Activated CD8-positive, alpha-beta T cell treated with anti-CD3 and anti-CD28 coated beads, Interleukin-2, amount 10 ng/mL, durations not matched to agents 7 days and 5 days (primary cell): ENCODE measurements around the gene FBXL3. TPM values are rescaled to one million over a fixed set of nuclear protein-coding genes. Genes with fewer than 3 reads are reported as not detected.
A peak's percentile ranks its signal among the peaks of the same experiment; 100 is the strongest.

Experiments
- ATAC-seq: fragments of 150-1000 bp; cut with Tn5 transposase; one replicate; pipeline ENCODE4 v1.10.0; 2021; ENCODE audit warnings: moderate library complexity
- CTCF ChIA-PET: fragments of 350-600 bp; sonication (Branson Sonifier 250); formaldehyde crosslinking; loops from one replicate; lab custom pipeline; 2021; ENCODE audit warnings: antibody characterized with exemption; lab: Charles Lee
- POLR2A ChIA-PET: fragments of 350-600 bp; sonication (Branson Sonifier 250); formaldehyde crosslinking; loops from one replicate; lab custom pipeline; 2021; ENCODE audit warnings: antibody characterized with exemption; lab: Charles Lee
- DNase-seq: peaks from one replicate; pipeline ENCODE4 v3.0.0-alpha.2; 2020
- H3K27ac Mint-ChIP-seq: one replicate; pipeline ENCODE4 v1.8.0; 2021; ENCODE audit warnings: mild to moderate bottlenecking, mixed read lengths
- H3K27me3 Mint-ChIP-seq: one replicate; pipeline ENCODE4 v1.8.0; 2021; ENCODE audit warnings: low read depth, mixed read lengths
- H3K36me3 Mint-ChIP-seq: one replicate; pipeline ENCODE4 v1.8.0; 2021; ENCODE audit warnings: low read depth, mixed read lengths
- H3K4me1 Mint-ChIP-seq: one replicate; pipeline ENCODE4 v1.8.0; 2021; ENCODE audit warnings: low read depth, mixed read lengths
- H3K4me3 Mint-ChIP-seq: one replicate; pipeline ENCODE4 v1.8.0; 2021; ENCODE audit warnings: mild to moderate bottlenecking, mixed read lengths
- H3K9me3 Mint-ChIP-seq: one replicate; pipeline ENCODE4 v1.8.0; 2022; ENCODE audit warnings: mixed read lengths; ENCODE audit not compliant: insufficient read depth
- total RNA-seq, 2 experiments: library from RNA; stranded (reverse); gene quantifications; one replicate each; pipeline ENCODE4 v1.2.3, GENCODE V29; 2021

FBXL3 gene
- total RNA-seq, 2 experiments from 2014 or later = 35.6 to 38.0 TPM

DNA sequence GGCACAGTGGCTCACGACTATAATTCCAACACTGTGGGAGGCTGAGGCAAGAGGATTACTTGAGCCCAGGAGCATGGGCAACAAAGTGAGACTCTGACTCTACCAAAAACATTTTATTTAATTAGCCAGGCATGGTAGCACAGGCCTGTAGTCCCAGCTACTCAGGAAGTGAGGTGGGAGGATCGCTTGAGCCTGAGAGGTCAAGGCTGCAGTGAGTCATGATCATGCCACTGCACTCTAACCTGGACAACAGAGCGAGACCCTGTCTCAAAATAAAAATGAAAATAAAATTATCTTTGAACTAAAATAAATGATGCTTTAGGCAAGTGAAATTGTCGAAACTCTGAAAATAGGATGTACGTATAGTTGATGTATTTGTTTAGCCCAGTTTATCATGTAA lies 43.3 kb downstream of the FBXL3 start:
- CTCF ChIA-PET = no interaction called here
- Mint-ChIP-seq H3K4me3 (no peak overlapping the region), H3K27me3 (peaks cover 51% of the 10 kb centered on the region), H3K27ac (no peak overlapping the region), H3K36me3 (no peaks in the 10 kb centered on the region), H3K9me3 (no peaks in the 10 kb centered on the region), H3K4me1 (peaks cover 2% of the 10 kb centered on the region)
- DNase-seq = no peak
- POLR2A ChIA-PET = no interaction called here
- no peak for ATAC-seq

DNA sequence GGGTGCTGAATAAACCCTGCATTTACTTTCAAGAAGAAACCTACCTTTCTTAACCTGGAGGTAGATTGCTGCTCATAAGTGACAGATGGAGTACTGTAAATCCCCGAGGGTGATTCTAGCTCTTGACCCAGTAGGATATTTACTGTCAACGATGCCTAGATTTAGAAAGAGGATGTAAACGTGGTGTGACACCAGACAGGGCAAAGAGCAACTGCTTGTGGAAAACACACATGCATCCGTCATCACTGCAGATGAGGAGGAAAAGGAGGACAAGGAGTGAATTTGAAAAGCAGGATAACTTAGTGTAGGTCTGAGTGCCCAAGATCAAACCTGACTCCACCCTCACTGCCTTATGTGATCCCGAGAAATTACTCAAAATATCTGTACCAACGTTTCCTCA lies 44.9 kb downstream of the FBXL3 start:
- POLR2A ChIA-PET = no interaction called here
- ATAC-seq (no peak), DNase-seq (no peak)
- H3K27ac Mint-ChIP-seq = no peak overlapping the region
- H3K9me3 Mint-ChIP-seq = no peaks in the 10 kb centered on the region
- H3K36me3 Mint-ChIP-seq = no peaks in the 10 kb centered on the region
- peaks cover 47% of the 10 kb centered on the region for H3K27me3 Mint-ChIP-seq
- H3K4me3 Mint-ChIP-seq = no peak overlapping the region
- CTCF ChIA-PET = interaction anchor here (2.7 kb wide), 1 partner anchor 10 kb away, joined by 41 read pairs; the partner anchor contains the start of gene CLN5
- peaks cover 2% of the 10 kb centered on the region for H3K4me1 Mint-ChIP-seq

DNA sequence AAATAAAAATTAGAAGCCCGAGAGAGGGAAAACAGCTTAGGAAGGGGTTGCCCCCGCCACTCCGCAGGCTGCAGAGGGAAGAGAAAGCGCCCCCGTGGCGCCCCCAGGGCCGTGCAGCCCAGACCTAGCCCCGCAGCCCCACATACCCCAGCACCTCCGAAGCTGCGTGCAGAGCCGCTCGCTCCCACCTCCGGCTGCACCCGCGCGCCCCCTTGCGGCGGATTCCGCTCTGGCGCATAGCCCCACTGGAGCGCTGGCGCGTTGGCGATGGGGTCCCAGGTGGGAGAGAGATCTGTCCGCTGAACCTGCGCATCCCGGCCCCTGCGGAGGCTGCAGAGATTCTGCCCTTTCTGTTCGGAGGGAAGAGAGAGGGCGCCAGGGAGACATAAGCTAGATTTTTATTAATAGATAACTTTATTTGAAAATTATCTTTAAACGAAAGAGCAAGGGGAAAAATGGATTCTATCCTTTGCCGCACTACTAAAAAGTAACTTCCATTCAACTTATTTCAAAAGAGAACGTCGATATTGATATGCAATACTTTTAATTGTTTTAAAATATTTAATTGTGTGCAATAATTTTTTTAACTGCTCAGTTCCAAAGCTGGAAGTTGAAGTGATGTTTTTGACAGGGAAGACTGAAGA lies 46.8 kb downstream of the FBXL3 start:
- Mint-ChIP-seq H3K27me3 (peaks cover 34% of the 10 kb centered on the region), H3K4me3 (peak overlapping the region; percentile 38), H3K36me3 (no peaks in the 10 kb centered on the region), H3K27ac (no peak overlapping the region), H3K9me3 (no peaks in the 10 kb centered on the region), H3K4me1 (peaks cover 9% of the 10 kb centered on the region)
- CTCF ChIA-PET = interaction anchor here (0.6 to 2.7 kb wide), 14 partner anchors 10 to 312 kb away, joined by 3 to 41 read pairs (median 4); partner anchors contain the start of gene CLN5
- DNase-seq (peak; percentile 86), ATAC-seq (peak; percentile 100)
- POLR2A ChIA-PET = no interaction called here

DNA sequence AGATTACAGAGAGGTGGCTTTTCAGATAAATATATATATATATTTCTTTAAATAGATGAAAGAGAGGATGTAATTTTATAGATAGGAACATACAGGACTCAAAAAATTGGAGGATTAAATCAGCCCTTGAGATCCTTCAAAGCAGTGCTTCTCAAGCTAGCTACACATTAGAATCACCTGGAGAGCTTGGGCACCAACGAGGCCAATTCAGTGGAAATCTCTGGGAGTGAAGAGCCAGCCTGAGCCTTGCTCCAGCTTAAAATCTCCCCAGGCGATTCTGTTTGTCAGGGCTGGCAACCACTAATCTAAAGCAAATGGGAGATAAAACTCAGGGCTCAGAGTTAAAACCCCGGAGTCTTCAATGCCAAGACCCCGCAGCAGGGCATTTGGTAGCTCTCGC lies 50.0 kb downstream of the FBXL3 start:
- Mint-ChIP-seq H3K4me3 (no peak overlapping the region), H3K4me1 (peaks cover 9% of the 10 kb centered on the region), H3K27me3 (peaks cover 46% of the 10 kb centered on the region), H3K9me3 (no peaks in the 10 kb centered on the region), H3K27ac (no peak overlapping the region), H3K36me3 (no peaks in the 10 kb centered on the region)
- ATAC-seq (no peak), DNase-seq (no peak)
- CTCF ChIA-PET = no interaction called here
- POLR2A ChIA-PET = no interaction called here

DNA sequence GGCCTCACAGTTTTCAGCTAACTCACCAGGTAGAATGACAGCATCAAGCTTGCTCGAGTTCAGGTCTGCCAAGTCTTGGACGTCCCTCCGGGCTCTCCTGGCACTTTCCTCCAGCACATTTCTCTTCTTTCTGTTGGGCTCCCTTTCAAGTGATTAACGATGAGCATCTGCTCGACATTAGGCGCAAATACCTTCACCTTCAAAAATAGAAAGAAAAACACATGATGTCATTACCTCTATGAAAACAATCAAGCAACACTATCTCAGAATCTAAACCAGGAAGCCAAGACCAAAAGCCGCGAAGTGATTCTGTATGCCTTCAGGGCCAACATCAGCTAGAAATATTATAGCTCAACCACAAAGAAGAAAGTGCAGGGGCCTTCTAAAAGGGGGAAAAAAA lies 50.5 kb downstream of the FBXL3 start:
- H3K36me3 Mint-ChIP-seq = no peaks in the 10 kb centered on the region
- peaks cover 9% of the 10 kb centered on the region for H3K4me1 Mint-ChIP-seq
- no peaks in the 10 kb centered on the region for H3K9me3 Mint-ChIP-seq
- peaks cover 45% of the 10 kb centered on the region for H3K27me3 Mint-ChIP-seq
- ChIA-PET CTCF (no interaction called here), POLR2A (no interaction called here)
- H3K4me3 Mint-ChIP-seq = no peak overlapping the region
- ATAC-seq = no peak
- peak; percentile 36 for DNase-seq
- H3K27ac Mint-ChIP-seq = no peak overlapping the region

DNA sequence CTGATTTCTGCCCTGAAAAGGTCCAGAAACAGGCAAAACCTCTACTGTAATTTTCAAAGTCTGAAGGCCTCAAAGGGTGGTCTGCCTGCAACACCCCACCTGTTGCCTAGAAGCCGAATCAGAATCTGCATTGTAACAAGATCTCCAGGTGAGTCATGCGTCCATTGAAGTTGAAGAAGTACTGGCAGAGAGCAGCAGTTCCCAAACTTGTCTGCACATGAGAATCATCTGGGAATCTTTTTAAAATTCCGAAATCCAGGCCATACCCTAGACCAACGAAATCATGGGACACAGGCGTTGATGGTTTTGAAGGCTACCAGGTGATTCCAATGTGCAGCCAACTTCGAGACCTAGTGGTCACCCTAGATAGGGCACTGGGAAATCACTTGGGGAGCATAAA lies 51.1 kb downstream of the FBXL3 start:
- no peak for ATAC-seq
- no peak for DNase-seq
- no peak overlapping the region for H3K27ac Mint-ChIP-seq

DNA sequence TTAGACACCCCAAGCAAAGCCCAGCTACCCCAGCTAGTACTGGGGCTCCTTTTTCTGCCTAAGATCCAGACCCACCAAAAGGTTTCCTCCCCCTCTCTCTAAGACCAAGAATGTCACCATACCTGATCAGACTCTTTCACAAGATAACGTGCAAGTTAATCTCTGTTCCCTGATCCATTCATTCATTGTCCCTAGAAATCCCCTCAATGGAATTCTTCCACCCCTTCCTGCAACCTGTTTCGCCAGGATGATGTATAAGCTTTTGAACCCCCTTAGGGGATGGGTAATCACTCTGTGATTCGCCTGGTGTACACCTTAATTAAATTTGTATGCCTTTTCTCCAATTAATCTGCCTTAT lies 52.4 kb downstream of the FBXL3 start:
- Mint-ChIP-seq H3K4me3 (no peak overlapping the region), H3K27ac (no peak overlapping the region), H3K4me1 (peaks cover 7% of the 10 kb centered on the region), H3K27me3 (peaks cover 41% of the 10 kb centered on the region), H3K9me3 (no peaks in the 10 kb centered on the region), H3K36me3 (no peaks in the 10 kb centered on the region)
- ATAC-seq = no peak
- ChIA-PET POLR2A (no interaction called here), CTCF (no interaction called here)
- DNase-seq = no peak

More for the DNA sequence above, 51.1 kb downstream of the FBXL3 start:
- no peak overlapping the region for H3K4me3 Mint-ChIP-seq
- CTCF ChIA-PET = no interaction called here
- no peaks in the 10 kb centered on the region for H3K9me3 Mint-ChIP-seq
- peaks cover 44% of the 10 kb centered on the region for H3K27me3 Mint-ChIP-seq
- no peaks in the 10 kb centered on the region for H3K36me3 Mint-ChIP-seq
- POLR2A ChIA-PET = no interaction called here
- H3K4me1 Mint-ChIP-seq = peaks cover 9% of the 10 kb centered on the region

DNA sequence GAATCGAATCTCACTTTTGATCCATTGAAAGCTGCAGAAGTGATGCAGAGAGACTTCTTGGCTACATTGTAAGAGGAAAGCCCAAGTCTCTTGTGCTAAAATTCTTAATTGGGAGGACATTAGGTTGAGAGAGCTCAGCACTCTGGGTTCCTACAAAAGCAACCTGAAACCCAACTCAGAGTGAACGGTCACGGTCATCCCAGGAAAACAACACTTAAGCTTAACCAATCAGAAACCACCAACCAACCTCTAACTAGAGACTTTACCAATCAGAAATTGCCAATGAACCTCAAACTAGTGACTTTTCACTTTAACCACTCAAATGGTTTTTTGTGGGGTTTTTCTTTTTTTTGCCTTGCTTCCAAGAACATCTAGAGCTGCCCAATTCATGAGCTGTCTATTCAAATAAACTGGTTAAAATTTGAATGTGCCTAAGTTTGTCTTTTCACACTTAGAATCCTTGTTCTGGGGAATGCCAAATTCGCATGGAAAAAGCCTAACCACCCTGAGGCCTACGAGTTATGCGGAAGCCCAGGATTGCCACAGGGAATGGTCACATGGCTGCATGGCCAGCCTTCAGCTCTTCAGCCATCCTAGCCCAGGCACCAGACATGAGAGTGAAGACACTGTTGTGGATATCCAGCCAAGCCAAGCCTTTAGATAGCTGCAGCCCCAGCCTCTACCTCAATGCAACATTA lies 52.9 kb downstream of the FBXL3 start:
- DNase-seq (no peak), ATAC-seq (no peak)
- Mint-ChIP-seq H3K27ac (no peak overlapping the region), H3K4me3 (no peak overlapping the region), H3K4me1 (peaks cover 7% of the 10 kb centered on the region), H3K9me3 (no peaks in the 10 kb centered on the region), H3K27me3 (peaks cover 43% of the 10 kb centered on the region), H3K36me3 (no peaks in the 10 kb centered on the region)
- ChIA-PET CTCF (no interaction called here), POLR2A (no interaction called here)

DNA sequence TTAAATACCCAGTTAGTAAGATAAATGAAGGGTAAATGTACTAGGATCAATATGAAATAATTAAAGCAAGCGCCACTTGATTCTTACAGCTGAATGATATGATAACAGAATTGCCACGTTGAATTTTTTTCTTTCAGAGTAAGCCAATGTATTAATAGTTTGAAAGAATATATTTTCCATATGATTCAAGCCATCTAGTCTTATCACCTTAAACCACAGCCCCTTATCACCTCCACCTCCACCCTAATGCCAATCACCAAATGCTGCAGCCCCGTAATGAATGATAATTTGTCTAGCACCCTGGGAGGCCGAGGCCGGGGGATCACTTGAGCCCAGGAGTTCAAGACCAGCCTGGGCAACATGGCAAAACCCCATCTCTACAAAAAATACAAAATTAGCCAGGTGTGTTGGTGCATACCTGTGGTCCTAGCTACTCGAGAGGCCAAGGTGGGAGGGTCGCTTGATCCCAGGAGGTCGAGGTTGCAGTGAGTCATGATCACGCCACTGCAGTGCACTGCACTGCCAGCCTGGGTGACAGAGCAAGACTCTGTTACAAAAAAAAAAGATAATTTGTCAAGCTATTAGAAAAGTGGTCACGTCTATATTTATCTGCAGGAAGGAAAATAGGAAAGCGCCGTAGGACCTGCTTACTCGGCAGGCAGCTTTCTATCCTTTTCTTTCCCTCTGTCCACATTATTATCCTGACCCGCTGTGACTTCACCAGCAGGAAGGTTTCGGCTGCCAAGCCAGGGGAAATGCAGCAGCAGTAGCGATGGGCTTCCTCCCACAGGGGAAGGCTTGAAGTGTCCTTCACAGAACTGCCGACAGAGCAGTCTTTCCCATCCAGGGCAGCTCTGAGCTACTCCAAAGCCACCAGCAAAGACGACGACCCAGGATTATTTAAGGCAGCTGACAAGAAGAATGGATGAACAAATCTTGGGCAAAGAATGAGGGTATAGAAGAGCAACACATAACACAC lies 54.8 kb downstream of the FBXL3 start:
- ATAC-seq (no peak), DNase-seq (no peak)
- Mint-ChIP-seq H3K4me3 (no peak overlapping the region), H3K4me1 (peaks cover 7% of the 10 kb centered on the region), H3K27me3 (peaks cover 32% of the 10 kb centered on the region), H3K27ac (no peak overlapping the region), H3K36me3 (no peaks in the 10 kb centered on the region), H3K9me3 (no peaks in the 10 kb centered on the region)
- ChIA-PET CTCF (interaction anchor here (0.7 to 3.6 kb wide), 3 partner anchors 8 to 307 kb away, joined by 3 to 22 read pairs (median 3); no protein-coding TSS in a partner anchor), POLR2A (no interaction called here)

DNA sequence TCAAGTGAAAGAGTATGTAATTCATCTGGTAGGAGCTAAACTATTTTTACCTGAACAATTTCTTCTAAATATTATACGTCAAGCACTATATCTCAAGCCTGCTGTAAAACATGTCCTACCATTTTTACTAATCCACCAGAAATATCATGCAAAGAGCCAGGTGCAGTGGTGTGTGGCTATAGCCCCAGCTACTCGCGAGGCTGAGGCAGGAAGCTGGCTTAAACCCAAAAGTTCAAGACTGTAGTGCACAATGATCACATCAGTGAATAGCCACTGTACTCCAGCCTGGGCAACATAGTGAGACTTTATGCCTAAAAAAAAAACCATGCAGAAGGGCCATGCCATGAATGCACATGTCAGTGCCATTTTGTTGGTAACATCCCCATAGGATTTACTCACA lies 55.7 kb downstream of the FBXL3 start:
- ATAC-seq = no peak
- no peaks in the 10 kb centered on the region for H3K36me3 Mint-ChIP-seq
- H3K4me3 Mint-ChIP-seq = no peak overlapping the region
- CTCF ChIA-PET = interaction anchor here (3.6 kb wide), 1 partner anchor 9 kb away, joined by 22 read pairs; no protein-coding TSS in a partner anchor
- POLR2A ChIA-PET = interaction anchor here (0.7 kb wide), 1 partner anchor 84 kb away, joined by 3 read pairs; no protein-coding TSS in a partner anchor
- DNase-seq = no peak
- peaks cover 2% of the 10 kb centered on the region for H3K4me1 Mint-ChIP-seq
- peaks cover 34% of the 10 kb centered on the region for H3K27me3 Mint-ChIP-seq
- H3K9me3 Mint-ChIP-seq = no peaks in the 10 kb centered on the region
- no peak overlapping the region for H3K27ac Mint-ChIP-seq

DNA sequence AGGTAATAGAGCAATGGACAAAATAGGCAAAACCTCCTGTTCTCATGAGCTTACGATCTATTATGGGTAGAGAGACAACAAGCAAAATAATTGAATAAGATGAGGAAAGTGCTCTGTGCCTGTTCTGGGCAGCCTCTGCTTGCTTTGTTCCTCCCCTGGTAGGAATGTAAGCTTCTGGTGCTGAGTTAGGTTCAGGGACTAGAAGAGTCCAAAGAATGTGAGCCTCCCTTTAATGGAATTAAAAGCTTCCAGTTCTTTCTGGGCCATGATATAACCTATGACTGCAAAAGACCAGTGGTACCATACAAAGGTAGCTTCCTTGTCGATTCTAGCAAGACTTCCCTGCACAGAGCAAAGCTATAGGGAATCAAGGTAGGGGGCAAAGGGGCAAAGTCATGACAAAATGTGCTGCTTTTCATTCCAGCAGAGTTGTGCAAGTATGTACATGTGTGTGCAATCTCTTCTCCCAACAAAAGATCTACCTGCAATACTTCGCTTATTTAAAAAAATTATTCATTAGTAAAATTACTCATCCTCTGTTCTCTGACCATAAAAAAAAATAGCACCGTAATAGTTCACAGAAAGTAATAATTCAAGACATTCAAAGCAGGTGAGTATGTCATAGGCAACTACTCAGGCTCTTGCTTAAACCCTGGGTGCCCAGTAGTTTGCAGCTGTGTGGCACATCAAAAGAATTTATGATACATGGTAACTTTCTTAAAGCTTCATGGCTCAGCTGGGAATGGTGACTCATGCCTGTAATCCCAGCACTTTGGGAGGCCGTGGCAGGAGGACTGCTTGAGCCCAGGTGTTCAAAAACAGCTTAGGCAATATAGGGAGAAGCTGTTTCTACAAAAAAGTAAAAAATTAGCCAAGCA lies 57.2 kb downstream of the FBXL3 start:
- CTCF ChIA-PET = interaction anchor here (1.5 to 3.6 kb wide), 2 partner anchors 11 to 62 kb away, joined by 3 to 22 read pairs; no protein-coding TSS in a partner anchor
- POLR2A ChIA-PET = no interaction called here
- Mint-ChIP-seq H3K27ac (no peak overlapping the region), H3K4me1 (no peaks in the 10 kb centered on the region), H3K9me3 (no peaks in the 10 kb centered on the region), H3K4me3 (no peak overlapping the region), H3K36me3 (no peaks in the 10 kb centered on the region), H3K27me3 (peaks cover 33% of the 10 kb centered on the region)
- DNase-seq = no peak
- no peak for ATAC-seq
